NB4 (cell line): Measurements from ENCODE around the gene PLXNA2.

ENCODE experiments used
- DNase-seq: peaks from one replicate; pipeline ENCODE4 v3.0.0; 2010; ENCODE audit warnings: low read depth
- H3K4me3 ChIP-seq: one replicate; pipeline ENCODE4 v1.5.1; 2011; ENCODE audit warnings: mild to moderate bottlenecking, low read depth, low read length, moderate library complexity
- MYC ChIP-seq: IDR thresholded peaks from 2 replicates; pipeline ENCODE4 v1.6.1; 2011; ENCODE audit warnings: low read depth, low read length
- POLR2A ChIP-seq: IDR thresholded peaks from 2 replicates; pipeline ENCODE4 v1.6.1; 2011; ENCODE audit warnings: mild to moderate bottlenecking; ENCODE audit not compliant: insufficient read length; ENCODE audit errors: extremely low read depth
- TF ChIP-seq, protein P1 (sequence below): IDR thresholded peaks from 2 replicates; pipeline ENCODE4 v1.6.1; 2011; ENCODE audit warnings: low read depth, low read length
- TF ChIP-seq, protein P2 (sequence below): IDR thresholded peaks from one replicate; pipeline ENCODE4 v1.5.1; 2012; ENCODE audit warnings: low read depth, low read length

The PLXNA2 gene

GRCh38 chr1:208010487-208011071 is 233.6 kb downstream of the PLXNA2 start:
- TF ChIP-seq, protein P1, sequence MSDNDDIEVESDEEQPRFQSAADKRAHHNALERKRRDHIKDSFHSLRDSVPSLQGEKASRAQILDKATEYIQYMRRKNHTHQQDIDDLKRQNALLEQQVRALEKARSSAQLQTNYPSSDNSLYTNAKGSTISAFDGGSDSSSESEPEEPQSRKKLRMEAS = no peak
- no peak for DNase-seq
- no peak overlapping the region for H3K4me3 ChIP-seq

DNA sequence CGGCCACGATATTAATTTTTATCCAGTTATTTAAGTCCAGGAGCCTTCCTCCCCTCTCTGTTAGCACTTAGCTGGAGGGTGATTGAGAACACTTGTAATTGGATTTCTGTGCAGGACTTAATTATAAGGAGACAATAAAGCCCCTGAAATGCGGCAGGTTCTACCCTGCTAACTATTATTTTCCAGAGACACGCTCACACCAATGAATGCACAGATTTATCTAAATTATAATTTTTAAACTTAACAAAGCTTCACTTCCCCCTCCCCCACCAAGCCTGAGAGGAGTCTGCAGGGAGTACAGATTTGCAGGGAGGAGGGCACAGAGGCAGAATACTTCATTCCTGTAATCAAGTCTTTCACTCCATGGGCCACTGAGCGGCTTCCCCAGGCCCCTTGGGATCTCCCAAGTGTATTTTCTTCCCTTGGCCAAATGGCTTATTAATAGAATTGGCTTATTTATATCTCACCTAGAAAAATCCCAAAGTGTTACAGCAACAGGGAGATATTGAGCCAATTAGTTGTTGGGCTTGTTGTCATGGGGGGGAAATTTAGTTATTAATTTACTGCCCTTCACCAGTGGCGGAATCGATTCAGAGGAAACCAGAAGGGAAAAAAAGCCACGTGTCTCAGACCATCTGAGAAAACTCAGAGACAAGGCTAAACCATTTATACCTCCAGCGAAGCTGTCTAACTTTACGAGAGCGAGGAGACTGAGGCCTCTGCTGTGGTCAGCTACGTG is 234.3 kb downstream of the PLXNA2 start:
- no peak for TF ChIP-seq POLR2A
- TF ChIP-seq, protein P1 = no peak
- TF ChIP-seq, protein P2, sequence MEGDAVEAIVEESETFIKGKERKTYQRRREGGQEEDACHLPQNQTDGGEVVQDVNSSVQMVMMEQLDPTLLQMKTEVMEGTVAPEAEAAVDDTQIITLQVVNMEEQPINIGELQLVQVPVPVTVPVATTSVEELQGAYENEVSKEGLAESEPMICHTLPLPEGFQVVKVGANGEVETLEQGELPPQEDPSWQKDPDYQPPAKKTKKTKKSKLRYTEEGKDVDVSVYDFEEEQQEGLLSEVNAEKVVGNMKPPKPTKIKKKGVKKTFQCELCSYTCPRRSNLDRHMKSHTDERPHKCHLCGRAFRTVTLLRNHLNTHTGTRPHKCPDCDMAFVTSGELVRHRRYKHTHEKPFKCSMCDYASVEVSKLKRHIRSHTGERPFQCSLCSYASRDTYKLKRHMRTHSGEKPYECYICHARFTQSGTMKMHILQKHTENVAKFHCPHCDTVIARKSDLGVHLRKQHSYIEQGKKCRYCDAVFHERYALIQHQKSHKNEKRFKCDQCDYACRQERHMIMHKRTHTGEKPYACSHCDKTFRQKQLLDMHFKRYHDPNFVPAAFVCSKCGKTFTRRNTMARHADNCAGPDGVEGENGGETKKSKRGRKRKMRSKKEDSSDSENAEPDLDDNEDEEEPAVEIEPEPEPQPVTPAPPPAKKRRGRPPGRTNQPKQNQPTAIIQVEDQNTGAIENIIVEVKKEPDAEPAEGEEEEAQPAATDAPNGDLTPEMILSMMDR = no peak
- no peak overlapping the region for H3K4me3 ChIP-seq
- no peak for DNase-seq

DNA sequence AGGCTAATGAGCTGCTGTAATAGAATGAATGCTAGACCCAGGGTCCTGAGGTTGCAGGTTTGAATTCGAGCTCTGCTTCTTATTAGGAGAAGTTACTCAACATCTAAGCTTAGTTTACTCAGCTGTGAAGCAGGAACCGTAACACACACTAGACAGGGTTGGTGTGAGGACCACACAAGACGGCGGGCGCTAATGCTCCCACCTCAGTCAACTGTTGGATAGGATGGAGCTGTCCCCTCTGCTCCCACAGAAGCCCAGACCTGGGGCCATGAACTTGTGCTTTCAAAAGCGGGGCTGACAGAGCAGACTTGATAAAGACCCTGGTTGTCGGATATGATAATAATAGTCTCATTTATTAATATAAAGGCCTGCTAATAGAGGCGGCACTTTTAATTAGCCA is 234.9 kb downstream of the PLXNA2 start:
- DNase-seq = no peak
- TF ChIP-seq POLR2A (no peak), MYC (no peak)
- TF ChIP-seq, protein P1 = no peak
- TF ChIP-seq, protein P2 = no peak
- no peak overlapping the region for H3K4me3 ChIP-seq

GRCh38 chr1:208008534-208008933 is 235.7 kb downstream of the PLXNA2 start:
- no peak overlapping the region for H3K4me3 ChIP-seq
- no peak for DNase-seq
- TF ChIP-seq POLR2A (no peak), MYC (no peak)
- TF ChIP-seq, protein P1 = no peak
- TF ChIP-seq, protein P2 = no peak

DNA sequence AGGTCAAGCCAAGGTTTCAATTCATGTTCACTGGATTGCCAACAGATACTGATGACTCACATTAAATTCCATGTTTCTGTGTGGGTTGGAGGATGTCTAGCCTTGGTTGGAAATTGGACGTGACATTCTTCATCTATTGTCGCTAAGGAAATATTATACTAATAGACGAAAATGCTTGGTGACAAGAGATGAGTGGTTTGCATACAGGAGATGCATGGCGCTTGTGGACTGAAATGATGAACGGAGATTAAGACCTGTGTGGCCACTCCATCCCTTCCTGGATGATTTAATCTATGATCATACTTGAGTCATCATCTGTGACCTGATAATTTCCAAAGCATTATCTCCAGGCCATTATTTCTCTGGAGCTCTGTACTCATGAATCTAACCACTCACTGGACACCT is 236.2 kb downstream of the PLXNA2 start:
- no peak overlapping the region for H3K4me3 ChIP-seq
- no peak for DNase-seq
- TF ChIP-seq, protein P1 = no peak
- TF ChIP-seq POLR2A (no peak), MYC (no peak)
- TF ChIP-seq, protein P2 = no peak

DNA sequence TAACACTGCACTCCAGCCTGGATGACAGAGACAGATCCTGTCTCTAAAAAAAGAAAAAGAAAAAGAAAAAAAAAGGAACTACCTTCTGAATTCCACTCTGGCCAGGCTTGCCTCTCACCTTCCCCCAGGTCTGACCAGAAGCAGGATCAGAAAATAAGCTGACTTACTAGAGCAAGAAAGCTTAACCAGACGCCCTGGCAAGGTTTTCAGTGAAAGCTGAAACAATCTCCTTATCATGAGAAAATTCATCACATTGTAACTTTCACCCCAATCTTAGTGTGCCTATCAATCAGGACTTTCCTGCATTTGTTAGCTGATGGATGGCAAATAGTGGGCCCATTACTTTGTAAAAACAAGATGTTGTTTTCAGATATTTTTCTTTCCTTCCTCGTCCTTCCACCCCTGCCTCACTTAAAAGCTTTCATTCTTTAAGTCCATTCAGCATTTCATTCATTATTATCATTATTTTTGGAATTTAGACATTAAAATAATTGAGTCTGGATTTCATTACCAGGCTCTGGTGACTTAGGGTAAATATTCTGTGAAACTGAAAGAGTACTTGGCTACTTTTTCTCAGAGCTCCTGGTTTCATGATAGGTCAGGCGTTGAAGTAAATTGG is 236.8 kb downstream of the PLXNA2 start:
- TF ChIP-seq MYC (no peak), POLR2A (no peak)
- TF ChIP-seq, protein P2 = no peak
- TF ChIP-seq, protein P1 = no peak
- DNase-seq = no peak

More for the DNA sequence above, 236.8 kb downstream of the PLXNA2 start:
- H3K4me3 ChIP-seq = no peak overlapping the region
